HepG2 (cell line): ENCODE measurements around the gene ZNF284. TPM values are rescaled to one million over a fixed set of nuclear protein-coding genes. Genes with fewer than 3 reads are reported as not detected.
A peak's percentile ranks its signal among the peaks of the same experiment; 100 is the strongest.

Experiments
- CCAR2 ChIP-seq: fragments of 200-400 bp; formaldehyde crosslinking; optimal IDR thresholded peaks from 2 replicates; pipeline ENCODE3; 2018; ENCODE audit warnings: low read depth, mild to moderate bottlenecking, low read length, moderate library complexity
- CREM ChIP-seq, 2 experiments: sonication (generic) in 1 of 2; formaldehyde crosslinking in 1 of 2; IDR thresholded peaks; 2 replicates each; pipeline versions ENCODE4 v1.4.0 to v1.6.1; 2016 to 2020; ENCODE audit warnings: antibody characterized with exemption in 1 of 2, mild to moderate bottlenecking in 1 of 2, missing genetic modification reagents in 1 of 2
- HMGXB4 ChIP-seq, 2 experiments: sonication (generic) in 1 of 2; formaldehyde crosslinking in 1 of 2; IDR thresholded peaks; 2 replicates each; pipeline versions ENCODE4 v1.4.0 to v1.6.1; 2018 to 2020; ENCODE audit warnings: missing genetic modification reagents in 2 of 2, borderline replicate concordance in 1 of 2, low read depth in 1 of 2, mild to moderate bottlenecking in 1 of 2, missing biosample characterization in 1 of 2
- HNF4G ChIP-seq, 2 experiments: sonication (generic) in 1 of 2; formaldehyde crosslinking in 1 of 2; IDR thresholded peaks; 2 replicates each; pipeline versions ENCODE4 v1.4.0 to v1.6.1; 2011 to 2020; ENCODE audit warnings: borderline replicate concordance in 2 of 2, low read depth in 2 of 2, mild to moderate bottlenecking in 2 of 2, low read length in 1 of 2, missing genetic modification reagents in 1 of 2, moderate library complexity in 1 of 2
- MIER2 ChIP-seq: IDR thresholded peaks from 2 replicates; pipeline ENCODE4 v1.6.1; 2016; ENCODE audit warnings: missing biosample characterization, missing genetic modification reagents
- MTA3 ChIP-seq: sonication (generic); formaldehyde crosslinking; IDR thresholded peaks from 2 replicates; pipeline ENCODE4 v1.4.0; 2020; ENCODE audit warnings: missing genetic modification reagents
- MXD4 ChIP-seq: IDR thresholded peaks from 2 replicates; pipeline ENCODE4 v1.6.1; 2016; ENCODE audit warnings: mild to moderate bottlenecking, missing biosample characterization, missing genetic modification reagents
- PHF20 ChIP-seq: sonication (generic); formaldehyde crosslinking; IDR thresholded peaks from 2 replicates; pipeline ENCODE4 v1.5.0; 2020; ENCODE audit warnings: mild to moderate bottlenecking, missing genetic modification reagents
- PITX1 ChIP-seq: sonication (generic); formaldehyde crosslinking; IDR thresholded peaks from 2 replicates; pipeline ENCODE4 v1.5.1; 2020; ENCODE audit warnings: mild to moderate bottlenecking, missing genetic modification reagents
- PRMT3 ChIP-seq: sonication (generic); formaldehyde crosslinking; IDR thresholded peaks from 2 replicates; pipeline ENCODE4 v1.8.1; 2022; ENCODE audit warnings: low read depth, mild to moderate bottlenecking, moderate library complexity, missing genetic modification reagents, borderline replicate concordance
- ZNF253 ChIP-seq: sonication (generic); formaldehyde crosslinking; IDR thresholded peaks from 2 replicates; pipeline ENCODE4 v1.8.0; 2022; ENCODE audit warnings: mild to moderate bottlenecking, missing genetic modification reagents, borderline replicate concordance
- ZNF256 ChIP-seq: sonication (generic); formaldehyde crosslinking; conservative IDR thresholded peaks from 2 replicates; pipeline ENCODE4 v1.4.0; 2020; ENCODE audit warnings: missing genetic modification reagents
- ZNF274 ChIP-seq: sonication (generic); formaldehyde crosslinking; IDR thresholded peaks from 2 replicates; pipeline ENCODE4 v1.5.1; 2020; ENCODE audit warnings: mild to moderate bottlenecking, missing genetic modification reagents
- ZNF354B ChIP-seq: sonication (generic); formaldehyde crosslinking; IDR thresholded peaks from 2 replicates; pipeline ENCODE4 v1.8.0; 2022; ENCODE audit warnings: mild to moderate bottlenecking, missing genetic modification reagents
- ZNF382 ChIP-seq: sonication (generic); formaldehyde crosslinking; IDR thresholded peaks from 2 replicates; pipeline ENCODE4 v1.5.0; 2020; ENCODE audit warnings: missing genetic modification reagents, mild to moderate bottlenecking, borderline replicate concordance
- ZNF451 ChIP-seq: sonication (generic); formaldehyde crosslinking; IDR thresholded peaks from 2 replicates; pipeline ENCODE4 v1.5.0; 2020; ENCODE audit warnings: mild to moderate bottlenecking, missing genetic modification reagents
- ZNF496 ChIP-seq: sonication (generic); formaldehyde crosslinking; IDR thresholded peaks from 2 replicates; pipeline ENCODE4 v1.8.1; 2023; ENCODE audit warnings: mild to moderate bottlenecking, moderate library complexity, missing genetic modification reagents; ENCODE audit not compliant: insufficient replicate concordance
- ZNF530 ChIP-seq: sonication (generic); formaldehyde crosslinking; IDR thresholded peaks from 2 replicates; pipeline ENCODE4 v1.5.0; 2020; ENCODE audit warnings: low read depth, mild to moderate bottlenecking, missing genetic modification reagents
- ZNF569 ChIP-seq: sonication (generic); formaldehyde crosslinking; IDR thresholded peaks from 2 replicates; pipeline ENCODE4 v1.5.0; 2020; ENCODE audit warnings: mild to moderate bottlenecking, missing genetic modification reagents, moderate library complexity, borderline replicate concordance
- ZNF749 ChIP-seq: sonication (generic); formaldehyde crosslinking; IDR thresholded peaks from 2 replicates; pipeline ENCODE4 v1.8.0; 2022; ENCODE audit warnings: mild to moderate bottlenecking, missing genetic modification reagents, moderate library complexity, borderline replicate concordance
- ZNF766 ChIP-seq: sonication (generic); formaldehyde crosslinking; IDR thresholded peaks from 2 replicates; pipeline ENCODE4 v1.5.0; 2020; ENCODE audit warnings: missing genetic modification reagents, borderline replicate concordance
- ZNF777 ChIP-seq: sonication (generic); formaldehyde crosslinking; IDR thresholded peaks from 2 replicates; pipeline ENCODE4 v1.4.0; 2020; ENCODE audit warnings: missing genetic modification reagents
- ZZZ3 ChIP-seq: sonication (generic); formaldehyde crosslinking; IDR thresholded peaks from 2 replicates; pipeline ENCODE4 v1.4.0; 2020; ENCODE audit warnings: missing genetic modification reagents, mild to moderate bottlenecking, borderline replicate concordance
- polyA plus RNA-seq, 8 experiments: library from polyadenylated mRNA; depleted of rRNA in 3 of 8; stranded (reverse) in 7 of 8; unstranded in 1 of 8; fragments of >200 nt; fragmentation: Illumina TruSeq in 4 of 8; extraction: Trizol in 4 of 8; gene quantifications; 2 replicates each; pipeline versions ENCODE4 v1.2.1 to v1.2.3, GENCODE V29; 2011 to 2016; ENCODE audit warnings: low read depth in 4 of 8, missing spikeins in 1 of 8, mixed read lengths in 1 of 8; ENCODE audit not compliant: insufficient read depth in 1 of 8
- total RNA-seq, 5 experiments: library from RNA; depleted of rRNA; stranded (reverse); fragments of >200 nt; fragmentation: Illumina TruSeq; extraction: Trizol; gene quantifications; 2 replicates each; pipeline ENCODE4 v1.2.3, GENCODE V29; 2016; ENCODE audit warnings: low read depth in 1 of 5
- TF ChIP-seq, protein P1 (sequence below): sonication (generic); formaldehyde crosslinking; IDR thresholded peaks from 2 replicates; pipeline ENCODE4 v1.4.0; 2020; ENCODE audit warnings: low read depth, mild to moderate bottlenecking, missing genetic modification reagents
- TF ChIP-seq, protein P2 (sequence below): sonication (generic); formaldehyde crosslinking; IDR thresholded peaks from 2 replicates; pipeline ENCODE4 v1.9.0; 2021; ENCODE audit warnings: missing genetic modification reagents, mild to moderate bottlenecking, borderline replicate concordance

Gene ZNF284
- total and polyA plus RNA-seq, 2 of the 13 experiments (the other 11 are each of a cell fraction or from before 2014, with no cell fraction given): 1.2 to 2.3 TPM

- TF ChIP-seq, protein P1, sequence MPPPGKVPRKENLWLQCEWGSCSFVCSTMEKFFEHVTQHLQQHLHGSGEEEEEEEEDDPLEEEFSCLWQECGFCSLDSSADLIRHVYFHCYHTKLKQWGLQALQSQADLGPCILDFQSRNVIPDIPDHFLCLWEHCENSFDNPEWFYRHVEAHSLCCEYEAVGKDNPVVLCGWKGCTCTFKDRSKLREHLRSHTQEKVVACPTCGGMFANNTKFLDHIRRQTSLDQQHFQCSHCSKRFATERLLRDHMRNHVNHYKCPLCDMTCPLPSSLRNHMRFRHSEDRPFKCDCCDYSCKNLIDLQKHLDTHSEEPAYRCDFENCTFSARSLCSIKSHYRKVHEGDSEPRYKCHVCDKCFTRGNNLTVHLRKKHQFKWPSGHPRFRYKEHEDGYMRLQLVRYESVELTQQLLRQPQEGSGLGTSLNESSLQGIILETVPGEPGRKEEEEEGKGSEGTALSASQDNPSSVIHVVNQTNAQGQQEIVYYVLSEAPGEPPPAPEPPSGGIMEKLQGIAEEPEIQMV (CRISPR knock-in tag): 0 out of 2 replicates have a peak, but pooled peaks have one; percentile 21
- TF ChIP-seq ZNF354B (CRISPR knock-in tag): no peak
- no peak for TF ChIP-seq ZNF253 (CRISPR knock-in tag)
- TF ChIP-seq ZNF451 (CRISPR knock-in tag): no peak
- no peak for TF ChIP-seq PRMT3 (CRISPR knock-in tag)
- 0 out of 2 replicates have a peak, but pooled peaks have one; percentile 5 for TF ChIP-seq HNF4G (IDR thresholded peaks at IDR 0.05; ENCODE audit: borderline replicate concordance, low read depth, low read length)
- no peak for TF ChIP-seq HNF4G (CRISPR knock-in tag; IDR thresholded peaks at IDR 0.05; ENCODE audit: borderline replicate concordance, low read depth)
- TF ChIP-seq, protein P2, sequence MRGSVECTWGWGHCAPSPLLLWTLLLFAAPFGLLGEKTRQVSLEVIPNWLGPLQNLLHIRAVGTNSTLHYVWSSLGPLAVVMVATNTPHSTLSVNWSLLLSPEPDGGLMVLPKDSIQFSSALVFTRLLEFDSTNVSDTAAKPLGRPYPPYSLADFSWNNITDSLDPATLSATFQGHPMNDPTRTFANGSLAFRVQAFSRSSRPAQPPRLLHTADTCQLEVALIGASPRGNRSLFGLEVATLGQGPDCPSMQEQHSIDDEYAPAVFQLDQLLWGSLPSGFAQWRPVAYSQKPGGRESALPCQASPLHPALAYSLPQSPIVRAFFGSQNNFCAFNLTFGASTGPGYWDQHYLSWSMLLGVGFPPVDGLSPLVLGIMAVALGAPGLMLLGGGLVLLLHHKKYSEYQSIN (CRISPR knock-in tag): no peak
- no peak for TF ChIP-seq CCAR2
- no peak; the same call in 1 of the 2 replicates for TF ChIP-seq MXD4 (CRISPR knock-in tag)
- TF ChIP-seq ZNF382 (CRISPR knock-in tag): no peak
- TF ChIP-seq ZZZ3 (CRISPR knock-in tag): no peak
- TF ChIP-seq ZNF274 (CRISPR knock-in tag): no peak; the same call in 1 of the 2 replicates
- TF ChIP-seq ZNF749 (CRISPR knock-in tag): no peak
- TF ChIP-seq MIER2 (CRISPR knock-in tag): no peak
- no peak for TF ChIP-seq ZNF569
- peak; percentile 79 for TF ChIP-seq PHF20 (CRISPR knock-in tag)
- TF ChIP-seq CREM (IDR thresholded peaks at IDR 0.05): peak; percentile 100
- no peak for TF ChIP-seq CREM (CRISPR knock-in tag; IDR thresholded peaks at IDR 0.05)
- TF ChIP-seq PITX1 (CRISPR knock-in tag): peak; percentile 76
- no peak for TF ChIP-seq ZNF496 (CRISPR knock-in tag)
- TF ChIP-seq ZNF256 (CRISPR knock-in tag): no peak
- no peak for TF ChIP-seq MTA3 (CRISPR knock-in tag)
- TF ChIP-seq ZNF530 (CRISPR knock-in tag): no peak
- TF ChIP-seq ZNF777 (CRISPR knock-in tag): no peak
- no peak for TF ChIP-seq ZNF766
- peak; percentile 64 to 74; a peak in 2 of 4 replicates for TF ChIP-seq HMGXB4 (CRISPR knock-in tag; IDR thresholded peaks at IDR 0.05; ENCODE audit: borderline replicate concordance in 1 of 2, low read depth in 1 of 2)
Measured at GRCh38 chr19:44113138-44113783, 41.3 kb downstream of the ZNF284 start, which contains the start of gene ZNF225 (continued).
